Measurements from ENCODE around the gene PKN2.

The PKN2 gene

DNA sequence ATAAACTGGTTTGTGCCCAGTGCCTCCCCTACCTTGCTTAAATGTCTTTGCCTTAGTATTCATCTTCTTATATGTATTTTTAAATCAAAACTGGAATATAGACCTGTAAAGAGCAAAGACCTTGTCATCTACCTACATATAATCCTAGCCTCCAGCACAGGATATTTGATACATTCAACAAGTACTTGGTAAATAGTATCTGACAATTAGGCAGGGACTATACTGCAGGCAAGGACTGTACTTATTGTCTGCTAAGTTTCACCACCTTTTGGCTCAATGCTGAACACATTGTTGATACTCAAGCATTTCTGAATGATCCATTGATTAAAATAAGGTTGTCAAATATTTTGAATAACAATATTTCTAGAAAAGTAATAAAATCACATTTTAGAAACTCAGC lies 96.4 kb downstream of the PKN2 start:
- Histone ChIP-seq H3K9ac (ENCODE audit: low read length) (no peak overlapping the region), H3K27ac (ENCODE audit: low read depth, low read length) (no peak overlapping the region), H3K4me1 (ENCODE audit: control insufficient read depth, insufficient read depth, low read length) (no peaks in the 10 kb centered on the region), H3K36me3 (ENCODE audit: control insufficient read depth, insufficient read depth, low read length) (peaks cover 8% of the 10 kb centered on the region), H3K27me3 (ENCODE audit: control insufficient read depth, insufficient read depth, low read length) (no peaks in the 10 kb centered on the region), H3K4me3 (ENCODE audit: low read length) (no peak overlapping the region)

DNA sequence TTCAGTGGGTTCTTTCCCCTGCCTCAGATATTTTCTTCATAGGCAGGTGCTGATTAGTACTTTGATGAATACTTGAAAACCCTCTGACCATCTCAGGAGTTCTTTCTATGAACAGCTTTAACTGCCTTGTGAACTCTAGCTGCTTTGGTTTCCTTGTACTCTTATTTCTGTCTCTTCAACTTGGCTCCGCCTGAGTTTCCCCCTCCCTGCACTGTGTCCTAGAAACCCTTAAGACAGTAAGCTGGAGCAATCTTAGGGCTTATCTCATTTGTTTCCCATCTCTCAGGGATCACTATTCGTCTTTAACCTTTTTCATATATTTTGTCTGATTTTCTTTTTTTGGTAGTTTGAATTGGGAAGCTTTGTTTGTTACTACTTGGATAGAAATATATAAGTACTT lies 99.1 kb downstream of the PKN2 start:
- no peak overlapping the region for H3K4me3 ChIP-seq (ENCODE audit: low read length)
- H3K27ac ChIP-seq (ENCODE audit: low read depth, low read length): no peak overlapping the region
- peaks cover 11% of the 10 kb centered on the region for H3K36me3 ChIP-seq (ENCODE audit: control insufficient read depth, insufficient read depth, low read length)
- H3K9ac ChIP-seq (ENCODE audit: low read length): no peak overlapping the region
- no peaks in the 10 kb centered on the region for H3K4me1 ChIP-seq (ENCODE audit: control insufficient read depth, insufficient read depth, low read length)
- H3K27me3 ChIP-seq (ENCODE audit: control insufficient read depth, insufficient read depth, low read length): no peaks in the 10 kb centered on the region

DNA sequence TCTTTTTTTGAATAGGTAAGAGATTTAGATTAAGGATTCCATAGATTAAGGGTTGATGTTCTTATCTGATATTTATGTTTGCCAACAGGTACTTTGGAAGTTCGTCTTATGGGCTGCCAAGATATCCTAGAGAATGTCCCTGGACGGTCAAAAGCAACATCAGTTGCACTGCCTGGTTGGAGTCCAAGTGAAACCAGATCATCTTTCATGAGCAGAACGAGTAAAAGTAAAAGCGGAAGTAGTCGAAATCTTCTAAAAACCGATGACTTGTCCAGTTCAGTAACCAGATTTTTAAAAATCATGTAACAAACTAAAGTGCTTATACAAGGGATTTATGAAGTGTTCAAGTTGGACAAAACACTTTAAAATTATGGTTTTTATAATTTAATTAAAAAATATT lies 100.5 kb downstream of the PKN2 start:
- Histone ChIP-seq H3K27me3 (ENCODE audit: control insufficient read depth, insufficient read depth, low read length) (no peaks in the 10 kb centered on the region), H3K4me3 (ENCODE audit: low read length) (no peak overlapping the region), H3K9ac (ENCODE audit: low read length) (no peak overlapping the region), H3K4me1 (ENCODE audit: control insufficient read depth, insufficient read depth, low read length) (no peaks in the 10 kb centered on the region), H3K36me3 (ENCODE audit: control insufficient read depth, insufficient read depth, low read length) (peaks cover 11% of the 10 kb centered on the region), H3K27ac (ENCODE audit: low read depth, low read length) (no peak overlapping the region)

DNA sequence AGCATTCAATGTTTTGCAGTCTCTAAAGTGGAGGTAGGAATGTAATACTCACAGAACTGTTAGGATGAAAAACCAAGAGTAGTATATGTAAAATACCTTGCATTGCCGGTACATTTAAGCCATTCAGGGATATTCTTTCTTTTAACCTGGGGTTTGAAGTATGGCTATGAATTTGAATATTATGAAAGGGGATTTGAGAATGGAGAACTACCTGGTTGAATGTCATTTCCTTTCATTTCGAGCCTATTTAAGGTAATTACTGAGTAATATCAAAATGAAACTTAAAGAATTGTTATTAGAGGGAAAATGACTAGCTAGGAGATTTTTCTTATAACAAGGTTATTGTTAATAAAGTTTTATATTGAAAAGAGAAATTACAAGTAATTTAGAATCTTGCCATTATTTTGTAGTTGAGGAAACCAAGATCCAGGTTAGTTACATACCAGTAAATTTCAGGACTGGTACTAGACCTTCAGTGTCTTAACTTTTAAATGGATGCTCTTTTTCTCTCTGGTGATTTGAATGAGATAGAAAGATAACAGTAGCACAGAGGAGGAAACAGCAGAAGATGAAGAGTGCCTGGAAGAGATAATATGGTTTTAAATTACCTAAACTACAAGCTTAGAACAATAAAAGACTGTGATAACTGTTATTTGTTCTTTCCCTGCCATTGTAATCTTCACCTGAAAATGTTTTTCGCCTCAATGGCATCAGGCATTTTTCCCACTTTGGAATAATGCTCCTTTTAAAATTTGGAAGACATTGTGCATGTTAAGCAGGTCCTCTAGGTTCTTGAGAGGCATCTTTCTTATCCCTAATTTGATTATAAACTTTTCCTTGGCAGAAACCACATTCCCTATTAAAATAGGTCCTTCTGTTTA lies 103.2 kb downstream of the PKN2 start:
- no peak overlapping the region for H3K9ac ChIP-seq (ENCODE audit: low read length)
- no peak overlapping the region for H3K4me3 ChIP-seq (ENCODE audit: low read length)
- H3K36me3 ChIP-seq (ENCODE audit: control insufficient read depth, insufficient read depth, low read length): peaks cover 9% of the 10 kb centered on the region
- H3K4me1 ChIP-seq (ENCODE audit: control insufficient read depth, insufficient read depth, low read length): no peaks in the 10 kb centered on the region
- no peaks in the 10 kb centered on the region for H3K27me3 ChIP-seq (ENCODE audit: control insufficient read depth, insufficient read depth, low read length)
- no peak overlapping the region for H3K27ac ChIP-seq (ENCODE audit: low read depth, low read length)

DNA sequence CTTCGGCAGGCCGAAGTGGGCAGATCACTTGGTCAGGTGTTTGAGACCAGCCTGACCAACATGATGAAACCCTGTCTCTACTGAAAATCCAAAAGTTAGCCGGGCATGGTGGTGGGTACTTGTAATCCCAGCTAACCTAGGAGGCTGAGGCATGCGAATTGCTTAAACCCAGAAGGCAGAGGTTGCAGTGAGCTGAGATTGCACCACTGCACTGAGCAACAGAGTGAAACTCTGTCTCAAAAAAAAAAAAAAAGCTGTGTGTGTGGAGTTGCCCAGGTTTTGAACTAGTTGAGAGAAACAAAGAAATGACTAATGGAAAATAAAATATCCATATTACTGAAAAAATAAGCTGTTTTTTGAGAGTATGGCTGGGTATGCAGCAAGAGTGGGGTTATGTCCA lies 107.1 kb downstream of the PKN2 start:
- Histone ChIP-seq H3K4me3 (ENCODE audit: low read length) (no peak overlapping the region), H3K36me3 (ENCODE audit: control insufficient read depth, insufficient read depth, low read length) (no peaks in the 10 kb centered on the region), H3K27ac (ENCODE audit: low read depth, low read length) (no peak overlapping the region), H3K9ac (ENCODE audit: low read length) (no peak overlapping the region), H3K4me1 (ENCODE audit: control insufficient read depth, insufficient read depth, low read length) (no peaks in the 10 kb centered on the region), H3K27me3 (ENCODE audit: control insufficient read depth, insufficient read depth, low read length) (no peaks in the 10 kb centered on the region)

DNA sequence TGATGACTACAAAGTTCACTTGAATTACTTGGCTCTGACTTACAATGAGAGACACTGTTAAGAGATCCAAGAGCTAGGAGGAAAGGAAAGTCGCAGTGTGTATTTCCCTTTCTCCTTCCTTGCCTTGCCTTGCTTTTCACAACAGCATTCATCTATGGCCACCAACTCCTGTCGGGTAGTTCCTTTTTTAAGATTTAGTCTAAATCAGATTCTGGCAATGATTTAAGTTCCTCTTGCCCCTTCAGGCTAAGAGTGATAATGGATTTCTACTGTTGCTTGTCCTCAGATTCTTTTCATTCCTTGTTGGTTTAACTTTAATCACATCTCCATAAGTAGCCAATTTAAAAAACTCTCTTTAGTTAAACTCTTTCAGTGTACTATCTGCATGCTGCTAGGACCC lies 115.4 kb downstream of the PKN2 start:
- Histone ChIP-seq H3K27me3 (ENCODE audit: control insufficient read depth, insufficient read depth, low read length) (no peaks in the 10 kb centered on the region), H3K27ac (ENCODE audit: low read depth, low read length) (no peak overlapping the region), H3K9ac (ENCODE audit: low read length) (no peak overlapping the region), H3K4me3 (ENCODE audit: low read length) (no peak overlapping the region), H3K36me3 (ENCODE audit: control insufficient read depth, insufficient read depth, low read length) (peaks cover 5% of the 10 kb centered on the region), H3K4me1 (ENCODE audit: control insufficient read depth, insufficient read depth, low read length) (no peaks in the 10 kb centered on the region)

DNA sequence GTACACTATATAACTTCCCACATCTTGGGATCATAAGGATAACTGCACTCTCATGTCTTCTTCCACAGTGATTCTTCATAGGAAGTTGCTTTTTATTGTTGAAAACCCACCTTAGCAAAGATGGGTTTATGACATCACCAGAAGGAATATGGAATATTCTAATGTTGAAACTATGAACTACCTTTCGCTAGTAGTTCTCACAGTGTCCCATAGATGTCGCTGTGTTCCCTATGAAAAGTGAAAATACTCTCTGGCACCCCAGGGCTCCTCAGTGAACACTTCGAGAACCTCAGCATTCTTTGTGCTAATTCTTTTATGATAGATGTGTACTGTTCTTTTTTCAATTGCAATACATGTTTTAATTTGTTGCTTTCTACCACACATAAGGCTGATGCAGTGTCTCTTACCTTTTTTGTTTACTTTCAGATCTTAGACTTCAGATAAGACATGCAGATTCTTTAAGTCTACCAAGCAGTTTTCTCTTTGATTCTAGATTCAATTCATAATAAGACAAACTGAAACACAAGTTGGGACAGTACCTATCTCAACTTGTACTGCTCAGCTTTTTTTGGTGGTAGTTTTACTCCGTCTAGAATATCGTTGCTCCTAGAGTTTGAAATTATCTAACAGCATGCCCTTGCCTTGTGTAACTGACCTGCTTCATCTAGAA lies 116.4 kb downstream of the PKN2 start:
- Histone ChIP-seq H3K4me3 (ENCODE audit: low read length) (no peak overlapping the region), H3K27me3 (ENCODE audit: control insufficient read depth, insufficient read depth, low read length) (no peaks in the 10 kb centered on the region), H3K9ac (ENCODE audit: low read length) (no peak overlapping the region), H3K4me1 (ENCODE audit: control insufficient read depth, insufficient read depth, low read length) (no peaks in the 10 kb centered on the region), H3K36me3 (ENCODE audit: control insufficient read depth, insufficient read depth, low read length) (peaks cover 8% of the 10 kb centered on the region), H3K27ac (ENCODE audit: low read depth, low read length) (no peak overlapping the region)

DNA sequence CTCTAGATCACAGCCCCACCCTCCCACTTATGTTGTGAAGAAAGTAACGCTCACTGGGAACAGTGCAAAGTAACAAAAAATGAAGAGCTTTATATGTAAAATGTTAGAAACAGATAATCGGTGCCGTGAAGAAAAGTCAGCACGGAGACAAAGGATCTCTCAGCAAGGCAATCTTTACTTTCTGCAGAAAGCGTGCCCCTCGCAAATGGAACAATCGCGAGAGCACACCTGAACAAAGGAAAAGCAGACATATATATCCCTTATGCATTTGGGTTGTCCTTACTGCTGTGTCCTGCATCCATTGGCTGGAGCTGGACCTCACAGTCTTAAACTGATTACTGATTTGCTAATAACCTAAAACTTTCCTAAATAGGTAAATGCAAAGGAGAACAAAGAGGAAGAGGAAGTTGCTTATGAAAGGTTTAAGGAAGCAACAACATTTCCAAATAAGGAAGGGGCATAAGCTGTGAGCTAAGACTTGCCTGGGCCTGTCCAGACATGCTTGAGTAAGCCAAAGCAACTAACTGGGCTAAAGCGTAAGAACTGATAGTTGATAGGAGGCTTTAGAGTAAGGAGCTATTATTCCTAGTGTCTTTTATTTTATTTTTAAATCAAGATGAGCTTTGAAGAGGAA lies 117.6 kb downstream of the PKN2 start:
- peaks cover 8% of the 10 kb centered on the region for H3K36me3 ChIP-seq (ENCODE audit: control insufficient read depth, insufficient read depth, low read length)
- H3K27me3 ChIP-seq (ENCODE audit: control insufficient read depth, insufficient read depth, low read length): no peaks in the 10 kb centered on the region
- no peak overlapping the region for H3K9ac ChIP-seq (ENCODE audit: low read length)
- H3K4me1 ChIP-seq (ENCODE audit: control insufficient read depth, insufficient read depth, low read length): no peaks in the 10 kb centered on the region
- no peak overlapping the region for H3K27ac ChIP-seq (ENCODE audit: low read depth, low read length)
- no peak overlapping the region for H3K4me3 ChIP-seq (ENCODE audit: low read length)

DNA sequence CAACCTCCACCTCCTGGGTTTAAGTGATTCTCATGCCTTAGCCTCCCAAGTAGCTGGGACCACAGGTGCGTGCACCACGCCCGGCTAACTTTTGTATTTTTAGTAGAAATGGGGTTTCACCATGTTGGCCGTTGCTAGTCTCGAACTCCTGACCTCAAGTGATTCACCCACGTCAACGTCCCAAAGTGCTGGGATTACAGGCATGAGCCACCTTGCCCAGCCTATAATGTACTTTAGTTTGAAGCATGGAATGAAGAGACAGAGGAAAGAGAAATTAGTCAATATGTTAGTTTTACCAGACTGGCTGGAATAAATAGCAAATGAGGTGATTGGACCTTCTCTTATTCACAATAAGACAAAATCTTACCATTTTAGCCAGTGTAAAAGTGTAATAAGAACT lies 118.3 kb downstream of the PKN2 start:
- Histone ChIP-seq H3K27me3 (ENCODE audit: control insufficient read depth, insufficient read depth, low read length) (no peaks in the 10 kb centered on the region), H3K27ac (ENCODE audit: low read depth, low read length) (no peak overlapping the region), H3K36me3 (ENCODE audit: control insufficient read depth, insufficient read depth, low read length) (peaks cover 8% of the 10 kb centered on the region), H3K9ac (ENCODE audit: low read length) (no peak overlapping the region), H3K4me3 (ENCODE audit: low read length) (no peak overlapping the region), H3K4me1 (ENCODE audit: control insufficient read depth, insufficient read depth, low read length) (no peaks in the 10 kb centered on the region)

DNA sequence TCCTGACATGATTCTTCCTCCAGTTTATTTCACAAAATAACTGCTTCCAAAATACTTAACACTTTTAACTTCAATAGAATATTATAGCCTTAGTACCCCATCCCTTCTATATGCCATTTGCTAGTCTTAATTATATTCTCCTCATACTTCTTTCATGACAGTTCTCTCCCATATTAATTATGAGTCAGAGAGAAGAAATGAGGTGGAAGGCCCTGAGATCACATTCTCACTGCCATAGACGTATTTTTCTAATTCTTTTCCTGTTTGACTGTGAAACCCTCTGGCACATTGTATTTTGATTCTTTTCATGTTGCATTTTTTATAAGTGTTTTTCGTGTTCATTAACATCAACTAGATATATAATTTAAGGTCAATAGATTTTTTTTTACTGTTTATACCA lies 118.9 kb downstream of the PKN2 start:
- Histone ChIP-seq H3K9ac (ENCODE audit: low read length) (no peak overlapping the region), H3K4me3 (ENCODE audit: low read length) (no peak overlapping the region), H3K27ac (ENCODE audit: low read depth, low read length) (no peak overlapping the region), H3K4me1 (ENCODE audit: control insufficient read depth, insufficient read depth, low read length) (no peaks in the 10 kb centered on the region), H3K27me3 (ENCODE audit: control insufficient read depth, insufficient read depth, low read length) (no peaks in the 10 kb centered on the region), H3K36me3 (ENCODE audit: control insufficient read depth, insufficient read depth, low read length) (peaks cover 8% of the 10 kb centered on the region)

DNA sequence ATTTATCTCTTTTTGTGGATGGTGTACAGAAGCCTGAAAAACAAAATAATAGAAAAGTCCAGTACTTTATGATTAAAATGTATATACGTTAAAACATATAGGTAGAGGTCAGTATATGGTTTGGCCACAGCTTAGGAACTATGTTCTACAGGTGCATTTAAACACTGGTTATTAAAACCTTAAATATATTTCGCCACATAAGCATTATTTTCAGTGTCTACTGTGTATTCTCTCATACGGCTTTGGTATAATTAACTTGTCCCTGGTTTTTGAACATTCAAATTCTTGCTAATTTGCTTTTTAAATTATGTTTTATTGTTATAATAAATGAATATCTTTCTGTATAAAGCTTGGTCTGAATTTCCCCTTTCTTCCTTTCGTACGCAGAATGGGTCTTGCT lies 119.4 kb downstream of the PKN2 start:
- Histone ChIP-seq H3K4me3 (ENCODE audit: low read length) (no peak overlapping the region), H3K9ac (ENCODE audit: low read length) (no peak overlapping the region), H3K27ac (ENCODE audit: low read depth, low read length) (no peak overlapping the region), H3K4me1 (ENCODE audit: control insufficient read depth, insufficient read depth, low read length) (no peaks in the 10 kb centered on the region), H3K36me3 (ENCODE audit: control insufficient read depth, insufficient read depth, low read length) (peaks cover 8% of the 10 kb centered on the region), H3K27me3 (ENCODE audit: control insufficient read depth, insufficient read depth, low read length) (no peaks in the 10 kb centered on the region)

DNA sequence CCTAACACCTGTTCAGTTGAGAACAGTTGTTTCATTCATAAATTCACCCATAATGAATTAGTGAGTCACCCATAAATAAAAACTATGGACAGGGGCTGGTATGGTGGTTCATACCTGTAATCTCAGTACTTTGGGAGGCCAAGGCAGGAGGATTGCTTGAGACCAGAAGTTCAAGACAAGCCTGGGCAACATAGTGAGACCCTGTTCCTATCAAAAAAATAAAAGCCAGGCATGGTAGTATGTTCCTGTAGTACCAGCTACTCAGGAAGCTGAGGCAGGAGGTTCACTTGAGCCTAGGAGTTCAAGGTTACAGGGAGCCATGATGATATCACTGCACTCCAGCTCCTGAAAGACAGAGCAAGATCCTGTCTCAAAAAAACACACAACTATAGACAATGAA lies 128.3 kb downstream of the PKN2 start:
- Histone ChIP-seq H3K27ac (ENCODE audit: low read depth, low read length) (no peak overlapping the region), H3K27me3 (ENCODE audit: control insufficient read depth, insufficient read depth, low read length) (no peaks in the 10 kb centered on the region), H3K36me3 (ENCODE audit: control insufficient read depth, insufficient read depth, low read length) (peaks cover 3% of the 10 kb centered on the region), H3K4me3 (ENCODE audit: low read length) (no peak overlapping the region), H3K9ac (ENCODE audit: low read length) (no peak overlapping the region), H3K4me1 (ENCODE audit: control insufficient read depth, insufficient read depth, low read length) (no peaks in the 10 kb centered on the region)

All from rectal smooth muscle tissue (tissue), 1 donor.